Left lung (tissue), 10 donors: ENCODE data around the gene TUBGCP6. TPM values are rescaled to one million over a fixed set of nuclear protein-coding genes. Genes with fewer than 3 reads are reported as not detected.
"Not testable (repeated sequence)": the region's sequence is repeated elsewhere in the genome, so short reads cannot be mapped to it uniquely, and the experiment has no call there.

Source experiments
- ATAC-seq: fragments of 200-7000 bp; cut with Tn5 transposase; one replicate; pipeline ENCODE4 v1.9.1; 2020; ENCODE audit warnings: moderate library complexity
- DNase-seq, 4 donors: peaks; one replicate each; pipeline ENCODE4 v3.0.0-alpha.2; 2013 to 2020
- H3K27ac ChIP-seq, 2 donors: fragments of 200-600 bp; sonication (generic) in 1 of 2; one replicate each; pipeline versions ENCODE4 v1.5.0 to v1.8.0; 2020 to 2021
- H3K27me3 ChIP-seq, 2 donors: fragments of 200-600 bp; sonication (generic) in 1 of 2; one replicate each; pipeline versions ENCODE4 v1.5.0 to v1.8.0; 2020 to 2021
- H3K36me3 ChIP-seq, 2 donors: fragments of 200-600 bp; sonication (generic) in 1 of 2; one replicate each; pipeline versions ENCODE4 v1.5.0 to v1.8.0; 2020 to 2021
- H3K4me1 ChIP-seq, 2 donors: fragments of 200-600 bp; one replicate each; pipeline ENCODE4 v1.8.0; 2021
- H3K4me3 ChIP-seq, 2 donors: fragments of 200-600 bp; sonication (generic) in 1 of 2; one replicate each; pipeline versions ENCODE4 v1.5.0 to v1.8.0; 2020 to 2021; ENCODE audit warnings: mild to moderate bottlenecking in 1 of 2
- H3K9me3 ChIP-seq, 2 donors: fragments of 200-600 bp; sonication (generic) in 1 of 2; one replicate each; pipeline versions ENCODE4 v1.5.0 to v1.8.0; 2020 to 2021
- CTCF ChIP-seq, 2 donors: fragments of 200-600 bp; sonication (generic) in 1 of 2; IDR thresholded peaks; one replicate each; pipeline versions ENCODE4 v1.5.0 to v1.8.0; 2021; ENCODE audit warnings: antibody characterized with exemption in 2 of 2
- intact Hi-C, 2 donors: fragments of 100-400 bp; cut with DNase I; formaldehyde crosslinking; loops; one replicate each; pipeline versions ENCODE4 v1.11.2 to v1.14.2; 2022
- polyA plus RNA-seq, 6 donors: library from polyadenylated mRNA; unstranded; fragments of 120-200 nt; gene quantifications; one replicate each; pipeline ENCODE4 v1.2.1, GENCODE V29; 2013; ENCODE audit not compliant: insufficient read length in 6 of 6
- total RNA-seq, 2 donors: library from RNA; stranded (reverse); fragmentation: NEBNext Ultra II Directional; extraction: Animal tissue kit (Norgen Biotek cat#: 25700); gene quantifications; one replicate each; pipeline ENCODE4 v1.2.1, GENCODE V29; 2021
- donor health status: DM: no; HTN: yes; CAD: no.
- donor health status: DM: no; HTN: no; CAD: no.

The TUBGCP6 gene
- total and polyA plus RNA-seq, 8 donors, result 37.2 to 50.1 (median 42.7) TPM

DNA sequence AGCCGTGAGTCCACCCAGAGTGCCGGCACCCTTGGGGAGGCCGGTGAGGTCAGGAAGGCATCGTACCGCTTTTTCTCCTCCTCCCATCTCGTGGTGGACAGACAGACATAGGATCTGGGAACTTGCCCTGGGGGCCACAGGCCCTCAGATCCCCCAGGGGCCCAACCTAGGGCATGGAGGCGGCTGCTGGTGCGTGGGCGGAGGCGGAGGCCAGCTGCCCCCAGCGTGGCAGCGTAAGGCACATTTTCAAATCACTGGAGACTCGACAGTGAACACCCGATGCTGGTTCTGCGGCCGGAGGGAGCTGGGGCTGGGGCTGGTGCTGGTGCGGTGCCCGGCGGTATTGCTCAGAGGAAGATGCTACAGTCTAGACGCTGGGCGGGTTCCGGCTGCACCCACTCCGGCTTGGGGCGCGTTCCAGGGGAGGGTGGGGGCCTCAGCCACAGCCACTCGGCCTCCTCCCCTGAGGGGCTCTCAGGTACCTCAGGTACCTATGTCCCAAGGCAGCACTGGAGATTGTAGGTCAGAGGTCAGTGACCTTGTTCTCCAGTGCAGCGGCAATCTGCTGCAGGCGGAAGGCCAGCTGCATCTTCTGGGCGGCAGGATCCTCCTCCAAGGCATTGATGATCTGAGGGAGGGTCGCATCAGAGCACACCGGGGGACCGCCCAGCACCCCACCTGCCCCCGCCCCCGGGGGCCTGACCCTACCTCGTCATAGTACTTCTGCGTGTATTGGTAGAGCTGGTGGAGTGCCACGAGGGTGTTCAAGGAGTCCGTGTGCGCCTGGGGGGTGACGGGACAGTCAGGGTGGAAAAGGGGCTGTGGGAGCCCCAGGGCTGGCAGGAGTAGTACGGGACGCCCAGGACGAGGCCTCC, 30.6 kb upstream of the TUBGCP6 start:
- peaks cover 0 to 25% of the 10 kb centered on the region in 2 donors for H3K27me3 ChIP-seq
- intact Hi-C loops, result loop anchor here (10.0 kb wide), 1 partner anchor 49 kb away; the partner anchor contains the start of gene DENND6B (in 2 of the 2)
- no peak for TF ChIP-seq CTCF (IDR thresholded peaks at IDR 0.05)
- no peaks in the 10 kb centered on the region for H3K9me3 ChIP-seq
- ATAC-seq, result no peak
- no peak overlapping the region for H3K27ac ChIP-seq
- H3K36me3 ChIP-seq, result peaks cover 6 to 62% of the 10 kb centered on the region in 2 donors
- no peak for DNase-seq
- no peak overlapping the region for H3K4me3 ChIP-seq
- peaks cover 18 to 19% of the 10 kb centered on the region in 2 donors for H3K4me1 ChIP-seq

DNA sequence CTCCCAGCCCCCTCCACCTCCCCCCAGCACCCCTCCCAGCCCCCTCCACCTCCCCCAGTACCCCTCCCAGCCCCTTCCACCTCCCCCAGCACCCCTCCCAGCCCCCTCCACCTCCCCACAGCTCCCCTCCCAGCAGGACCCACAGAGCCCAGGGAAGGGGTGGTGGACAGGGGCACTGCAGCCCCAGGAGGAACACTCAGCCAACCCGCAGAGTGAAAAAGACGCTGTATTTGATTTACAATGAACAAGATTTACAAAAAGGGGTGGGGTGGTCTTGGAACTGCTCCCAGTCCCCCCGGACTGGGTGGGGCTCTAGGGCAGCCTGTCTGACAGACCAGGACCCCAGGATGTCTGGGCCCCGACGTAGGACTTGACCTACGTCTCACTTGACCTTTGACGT, 29.9 kb upstream of the TUBGCP6 start:
- Histone ChIP-seq H3K27ac (no peak overlapping the region), H3K36me3 (peaks cover 6 to 56% of the 10 kb centered on the region in 2 donors), H3K27me3 (peaks cover 0 to 30% of the 10 kb centered on the region in 2 donors), H3K4me3 (no peak overlapping the region), H3K4me1 (peaks cover 18 to 23% of the 10 kb centered on the region in 2 donors), H3K9me3 (no peaks in the 10 kb centered on the region)
- ATAC-seq (no peak), DNase-seq (no peak)
- TF ChIP-seq CTCF (IDR thresholded peaks at IDR 0.05), result no peak
- intact Hi-C loops, result loop anchor here (10.0 kb wide), 1 partner anchor 50 kb away; the partner anchor contains the start of gene DENND6B (in 2 of the 2)

DNA sequence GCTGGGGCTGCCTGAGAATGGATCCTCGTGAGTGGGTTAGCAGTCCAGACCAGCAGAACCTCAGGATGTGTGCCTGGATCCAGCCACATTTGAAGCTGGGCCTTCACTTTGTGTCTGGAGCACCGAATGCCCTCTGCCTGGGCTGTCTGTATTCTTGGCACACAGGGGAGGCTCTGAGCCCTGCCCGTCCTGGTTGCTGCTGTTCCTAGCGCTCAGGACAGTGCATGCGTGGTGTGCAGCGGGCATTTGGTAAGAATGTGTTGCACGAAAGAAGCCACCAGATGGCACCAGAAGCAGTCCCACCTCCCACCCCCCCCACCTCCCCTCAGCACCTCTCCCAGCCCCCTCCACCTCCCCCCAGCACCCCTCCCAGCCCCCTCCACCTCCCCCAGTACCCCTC, 29.5 kb upstream of the TUBGCP6 start:
- Histone ChIP-seq H3K27ac (no peak overlapping the region), H3K4me1 (peaks cover 18 to 27% of the 10 kb centered on the region in 2 donors), H3K36me3 (peaks cover 6 to 51% of the 10 kb centered on the region in 2 donors), H3K27me3 (peaks cover 0 to 34% of the 10 kb centered on the region in 2 donors), H3K4me3 (no peak overlapping the region), H3K9me3 (no peaks in the 10 kb centered on the region)
- peak in 1 of 2 donors; percentile 21 for TF ChIP-seq CTCF (IDR thresholded peaks at IDR 0.05)
- intact Hi-C loops, result loop anchor here (10.0 kb wide), 1 partner anchor 50 kb away; the partner anchor contains the start of gene DENND6B (in 2 of the 2)
- ATAC-seq (no peak), DNase-seq (peak in 1 of 4 donors; percentile 65)

DNA sequence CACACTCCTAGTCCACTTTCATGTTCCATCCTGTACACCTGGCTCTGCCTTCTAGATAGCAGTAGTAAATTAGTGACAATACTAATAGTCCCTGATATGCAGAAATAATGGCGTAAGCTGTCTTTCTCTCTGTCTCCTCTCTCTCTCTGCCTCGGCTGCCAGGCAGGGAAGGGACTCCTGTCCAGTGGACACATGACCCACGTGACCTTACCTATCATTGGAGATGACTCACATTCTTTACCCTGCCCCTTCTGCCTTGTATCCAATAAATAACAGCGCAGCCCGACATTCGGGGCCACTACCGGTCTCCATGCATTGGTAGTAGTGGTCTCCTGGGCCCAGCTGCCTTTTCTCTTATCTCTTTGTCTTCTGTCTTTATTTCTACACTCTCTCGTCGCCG, 29.0 kb upstream of the TUBGCP6 start:
- H3K27ac ChIP-seq, ATAC-seq, H3K4me3 ChIP-seq, DNase-seq, H3K9me3 ChIP-seq: not testable (repeated sequence)
- H3K4me1 ChIP-seq, result peaks cover 18 to 33% of the 10 kb centered on the region in 2 donors
- H3K36me3 ChIP-seq, result peaks cover 6 to 46% of the 10 kb centered on the region in 2 donors
- H3K27me3 ChIP-seq, result peaks cover 0 to 39% of the 10 kb centered on the region in 2 donors
- intact Hi-C loops, result loop anchor here (10.0 kb wide), 1 partner anchor 51 kb away; the partner anchor contains the start of gene DENND6B (in 2 of the 2)

- intact Hi-C loops, result loop anchor here (10.0 kb wide), 1 partner anchor 51 kb away; the partner anchor contains the start of gene DENND6B (in 2 of the 2)
- Histone ChIP-seq H3K36me3 (peaks cover 1 to 42% of the 10 kb centered on the region in 2 donors), H3K27me3 (peaks cover 0 to 44% of the 10 kb centered on the region in 2 donors), H3K4me1 (peaks cover 18 to 37% of the 10 kb centered on the region in 2 donors)
- not testable (repeated sequence) for H3K4me3 ChIP-seq, ATAC-seq, H3K27ac ChIP-seq, DNase-seq, H3K9me3 ChIP-seq
Measured at GRCh38 chr22:50273352-50273751, 28.5 kb upstream of the TUBGCP6 start.
